Measurements from ENCODE around the gene AATK.

The AATK gene

DNA sequence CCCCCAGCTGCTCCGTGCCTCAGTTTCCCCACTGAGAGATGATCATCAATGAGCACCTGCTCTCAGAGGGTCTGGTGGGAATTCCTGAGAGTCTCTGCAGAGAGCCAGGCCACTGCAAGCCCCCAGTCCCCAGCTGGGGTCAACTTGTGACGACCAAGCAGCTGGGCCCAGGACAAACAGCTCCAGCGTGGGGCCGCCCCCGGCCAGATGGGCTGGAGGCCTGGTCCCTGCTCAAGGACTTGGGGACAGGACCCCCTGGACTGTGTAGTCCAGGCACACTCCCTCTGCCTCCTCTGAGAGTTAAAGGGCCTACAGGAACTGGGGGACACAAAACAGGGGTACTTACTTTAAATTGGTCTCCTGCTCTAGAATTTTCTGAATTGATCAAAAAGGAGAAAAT lies 16.6 kb upstream of the AATK start:
- no peak for DNase-seq (ENCODE audit: low read depth)

DNA sequence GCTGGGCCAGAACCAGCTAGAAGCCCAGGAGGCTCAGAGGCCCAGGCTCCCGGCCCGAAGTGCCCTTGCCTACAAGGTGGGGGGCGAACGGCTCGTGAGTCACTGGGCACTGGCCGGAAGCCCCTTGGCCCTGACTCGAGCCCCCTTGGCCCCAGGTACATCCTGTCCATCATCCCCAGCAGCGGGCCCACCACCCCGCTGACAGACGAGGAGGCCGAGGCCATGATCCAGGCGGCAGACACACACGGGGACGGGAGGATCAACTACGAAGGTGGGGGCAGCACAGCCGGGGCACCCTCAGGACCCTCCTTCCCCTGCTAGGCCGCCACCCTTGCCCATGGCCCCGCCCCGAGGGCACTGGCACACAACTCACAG lies 15.8 kb upstream of the AATK start:
- no peak for DNase-seq (ENCODE audit: low read depth)

DNA sequence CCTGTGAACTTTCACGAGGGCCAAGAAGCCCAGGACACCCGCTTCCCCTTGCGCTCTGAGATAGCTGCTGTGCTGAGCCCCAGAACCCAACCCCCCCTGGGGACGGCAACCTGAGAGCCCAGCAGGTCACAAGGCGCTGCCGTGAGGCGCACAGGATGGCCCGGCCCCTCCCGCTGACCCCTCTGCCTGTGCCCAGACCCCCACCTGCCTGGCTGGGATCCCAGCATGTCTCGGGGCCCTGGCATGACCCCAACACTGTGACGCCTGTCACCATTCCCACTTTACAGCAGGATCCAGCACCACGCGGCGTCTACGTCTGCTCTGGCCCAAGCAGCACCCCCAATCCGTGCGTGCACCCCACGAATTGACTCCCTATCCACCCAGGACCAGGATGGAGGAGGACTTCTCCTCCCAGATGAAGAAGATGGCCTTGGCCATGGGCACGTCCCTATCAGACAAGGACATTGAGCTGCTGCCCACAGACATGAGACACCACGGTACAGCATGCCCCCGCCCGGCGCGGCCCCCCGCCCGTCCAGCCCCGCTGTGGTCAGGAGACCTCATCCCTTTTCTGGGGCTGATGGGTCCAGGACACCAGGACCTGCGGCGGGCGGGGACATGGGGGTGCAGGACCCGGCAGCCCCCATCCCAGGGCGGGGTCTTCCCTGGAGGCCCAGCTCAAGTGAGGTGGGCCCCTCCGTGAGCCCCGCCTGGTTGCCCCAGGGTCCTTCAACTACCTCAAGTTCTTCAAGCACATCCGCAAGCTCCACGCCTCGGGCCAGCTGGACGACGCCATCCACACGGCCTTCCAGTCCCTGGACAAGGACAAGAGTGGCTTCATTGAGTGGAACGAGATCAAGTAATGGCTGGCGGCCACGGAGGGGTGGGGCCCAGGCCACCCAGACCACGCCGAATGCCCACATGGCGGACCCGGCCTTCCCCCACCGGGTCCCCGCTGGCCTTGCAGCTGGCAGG lies 15.1 kb upstream of the AATK start:
- DNase-seq (ENCODE audit: low read depth) = no peak

DNA sequence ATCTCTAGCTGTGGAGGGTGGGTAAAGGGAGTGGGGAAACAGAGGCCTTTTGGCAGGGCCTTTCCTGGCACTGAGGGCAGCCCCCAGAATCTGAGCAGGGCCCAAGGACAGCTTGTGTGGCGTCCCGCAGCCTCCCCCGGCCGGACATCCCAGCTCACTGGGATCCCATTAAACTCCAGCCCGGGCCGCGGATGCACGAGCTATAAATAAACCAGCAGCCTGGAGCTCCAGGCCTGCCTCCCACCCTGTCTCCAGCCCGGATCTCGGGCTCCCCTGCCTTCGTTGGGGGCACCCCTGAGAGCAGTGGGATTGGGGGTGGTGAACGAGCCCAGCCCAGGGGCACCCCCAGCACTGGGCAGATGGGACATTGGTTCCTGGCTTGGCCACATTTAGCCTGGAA lies 13.8 kb upstream of the AATK start:
- DNase-seq (ENCODE audit: low read depth) = no peak

DNA sequence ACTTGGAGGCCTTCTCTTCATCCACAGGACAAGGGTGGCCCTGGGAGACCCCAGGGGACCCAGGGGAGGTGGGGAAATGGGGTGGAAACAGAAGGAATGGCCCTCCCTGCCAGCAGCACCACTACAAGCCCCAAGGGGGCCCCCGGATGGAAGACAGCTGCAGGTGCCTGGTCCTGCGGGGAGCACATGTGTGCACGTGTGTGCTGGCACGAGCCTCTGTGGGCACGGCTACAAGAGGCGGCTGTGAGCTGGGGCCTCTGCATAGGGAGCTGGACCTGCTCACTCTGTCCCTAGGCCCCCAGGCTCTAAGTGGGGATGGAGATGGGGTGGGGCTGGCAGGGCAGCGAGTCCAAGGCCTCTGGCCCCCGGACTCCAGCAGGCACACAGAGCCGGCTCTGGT lies 13.2 kb upstream of the AATK start:
- DNase-seq (ENCODE audit: low read depth) = no peak

DNA sequence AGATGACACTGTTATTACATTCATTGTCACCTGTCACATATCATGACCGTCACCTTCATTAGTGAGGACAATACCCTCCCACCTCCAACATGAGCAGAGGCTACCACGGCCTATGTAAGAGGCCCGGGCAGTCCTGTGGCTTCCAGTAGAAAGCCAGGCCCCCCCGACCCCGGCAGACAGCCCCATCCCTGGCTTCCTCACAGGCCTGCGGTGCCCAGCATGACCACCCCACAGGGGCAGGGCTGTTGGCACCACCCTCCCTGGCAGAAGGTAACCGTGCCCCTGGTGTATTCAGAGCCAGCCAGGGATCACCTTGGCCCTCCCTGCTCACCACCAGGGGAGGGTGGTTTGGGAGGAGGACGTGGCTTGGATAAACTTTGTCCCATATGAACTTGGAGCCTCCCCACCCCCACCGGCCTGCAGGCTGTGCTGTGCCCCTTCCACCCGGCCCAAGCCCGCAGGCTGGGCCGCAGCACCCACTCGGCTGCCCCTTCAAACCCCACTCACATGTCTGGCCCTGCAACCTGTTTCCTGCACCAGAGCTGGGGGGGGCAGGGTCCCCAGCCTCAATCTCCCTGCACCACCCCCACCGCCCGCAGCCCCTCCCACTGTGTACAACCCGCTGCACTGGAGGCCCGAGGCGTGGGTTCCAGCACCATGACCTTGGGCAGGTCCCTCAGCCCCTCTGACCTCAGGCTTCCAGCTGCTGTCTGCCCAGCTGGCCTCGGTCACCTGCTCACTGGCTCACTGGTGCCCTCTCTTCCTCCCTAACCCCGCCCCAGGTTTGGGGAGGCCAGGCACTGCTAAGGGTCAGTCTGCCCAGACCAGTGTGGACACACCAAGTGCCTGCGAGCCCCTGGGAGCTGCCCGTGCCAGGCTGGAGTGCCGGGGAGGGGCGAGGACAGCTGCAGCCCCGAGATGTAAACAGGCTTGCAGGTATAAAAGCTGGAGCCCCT lies 12.4 kb upstream of the AATK start:
- no peak for DNase-seq (ENCODE audit: low read depth)

DNA sequence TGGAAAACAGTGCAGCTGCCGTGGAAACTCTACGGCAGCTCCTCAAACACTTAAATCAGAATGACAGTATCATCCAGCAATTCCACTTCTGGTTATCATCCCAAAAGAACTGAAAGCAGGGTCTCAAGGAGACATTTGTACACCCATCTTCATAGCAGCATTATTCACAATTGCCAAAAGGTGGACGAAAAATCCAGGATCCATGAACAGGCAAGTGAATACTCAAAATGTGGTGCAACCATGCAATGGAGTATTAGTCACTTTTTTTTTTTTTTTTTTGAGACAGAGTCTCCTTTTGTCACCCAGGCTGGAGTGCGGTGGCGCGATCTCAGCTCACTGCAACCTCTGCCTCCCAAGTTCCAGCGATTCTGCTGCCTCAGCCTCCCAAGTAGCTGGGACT lies 10.6 kb upstream of the AATK start:
- no peak for DNase-seq (ENCODE audit: low read depth)

DNA sequence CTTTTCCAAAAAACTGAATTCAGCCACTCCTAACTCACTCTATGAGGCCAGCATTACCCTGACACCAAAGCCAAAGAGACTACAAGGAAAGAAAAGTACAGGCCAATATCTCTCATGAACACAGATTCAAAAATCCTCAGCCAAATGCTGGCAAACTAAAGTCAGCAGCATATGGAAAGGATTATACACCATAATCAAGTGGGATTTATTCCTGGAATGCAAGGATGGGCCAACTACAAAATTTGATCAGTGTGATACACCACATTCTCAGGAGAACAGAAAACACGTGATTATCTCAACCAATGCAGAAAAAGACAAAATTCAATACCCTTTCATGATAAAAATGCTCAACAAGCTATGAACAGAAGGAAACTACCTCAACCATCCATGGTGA lies 7.7 kb upstream of the AATK start:
- no peak for DNase-seq (ENCODE audit: low read depth)

DNA sequence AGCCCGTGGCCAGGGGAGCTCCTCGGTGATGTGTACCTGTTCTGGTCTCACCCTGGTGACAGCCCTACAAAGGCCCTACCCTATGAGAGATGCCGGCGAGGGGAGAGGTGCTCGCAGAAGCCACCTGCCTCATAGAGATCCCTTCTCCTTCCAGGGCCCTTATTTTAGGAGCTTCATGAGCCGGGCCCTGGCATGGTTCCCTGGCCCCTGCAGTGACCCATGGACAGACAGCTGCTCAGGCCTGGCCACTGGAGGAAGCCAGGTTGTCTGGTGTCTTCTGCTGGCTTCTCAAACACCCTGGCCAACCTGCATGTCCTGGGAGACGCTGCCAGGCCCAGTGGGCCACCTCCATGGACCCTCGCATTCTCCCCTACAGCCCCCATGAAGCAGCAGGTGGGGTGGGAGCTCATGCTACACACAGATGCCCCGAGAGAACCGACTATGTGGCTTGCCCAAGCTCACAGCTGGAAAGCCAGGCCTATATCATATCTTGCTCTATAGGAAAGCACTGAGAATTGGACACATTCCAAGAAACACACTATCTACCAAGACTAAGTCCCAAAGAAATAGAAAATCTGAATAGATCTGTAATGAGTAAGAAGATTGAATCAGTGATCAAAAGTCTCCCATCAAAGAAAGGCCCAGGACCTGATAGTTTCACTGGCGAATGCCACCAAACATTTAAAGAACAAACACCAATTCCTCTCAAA lies 7.2 kb upstream of the AATK start:
- no peak for DNase-seq (ENCODE audit: low read depth)

DNA sequence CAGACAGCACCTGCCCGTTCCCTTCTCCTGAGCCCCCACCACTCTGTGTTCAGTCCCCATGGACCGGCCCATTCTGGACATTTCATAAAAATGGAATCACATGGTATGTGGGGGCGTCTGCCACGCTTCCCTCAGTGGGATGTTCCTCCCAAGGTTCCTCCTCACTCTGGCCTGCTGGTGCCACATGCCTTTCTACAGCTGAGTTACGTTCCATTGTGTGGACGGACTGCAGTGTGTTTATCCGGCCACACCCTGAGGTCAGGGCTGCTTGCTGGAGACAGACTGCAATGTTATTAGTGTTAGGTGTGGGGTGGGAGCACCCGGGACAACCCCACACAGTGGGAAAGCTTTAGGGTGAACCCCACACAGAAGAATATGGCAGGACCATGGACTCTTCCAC lies 5.9 kb upstream of the AATK start:
- no peak for DNase-seq (ENCODE audit: low read depth)

DNA sequence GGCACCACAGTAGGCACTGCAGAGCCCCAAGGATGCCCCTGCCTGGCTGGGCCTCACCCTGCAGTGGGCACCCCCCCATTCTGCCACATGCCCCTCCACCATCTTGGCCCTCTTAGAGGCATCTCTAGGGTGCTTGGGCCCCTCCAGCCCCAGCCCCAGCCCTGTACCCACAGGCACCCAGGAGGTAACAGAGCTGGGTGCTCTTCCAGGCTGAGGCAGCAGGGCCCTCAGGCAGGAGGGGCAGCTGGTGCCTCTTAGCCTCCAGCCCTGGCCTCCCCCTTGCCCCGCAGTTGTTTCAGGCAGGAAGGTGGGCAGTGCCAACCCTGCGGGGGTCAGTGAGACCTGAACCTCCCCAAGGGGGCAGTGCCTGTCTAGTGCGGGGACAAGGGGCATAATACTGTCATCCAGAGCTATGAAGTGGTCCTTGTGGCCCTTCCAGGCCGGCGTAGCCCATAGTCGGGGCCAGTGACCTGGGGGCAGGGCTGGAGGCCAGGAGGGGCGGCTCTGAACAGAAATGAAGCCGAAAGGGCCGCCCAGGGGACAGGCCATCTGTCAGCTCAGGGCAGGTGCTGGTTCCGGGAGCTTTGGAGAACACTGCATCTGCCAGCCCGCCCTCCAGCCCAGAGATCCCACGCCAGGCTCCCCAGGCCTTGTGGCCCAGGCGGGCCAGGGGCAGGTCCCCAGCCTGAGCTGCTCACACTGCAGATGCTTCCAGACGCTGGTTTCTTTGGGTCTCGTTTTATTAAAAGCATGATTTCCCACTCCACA lies 4.9 kb upstream of the AATK start:
- DNase-seq (ENCODE audit: low read depth) = no peak

DNA sequence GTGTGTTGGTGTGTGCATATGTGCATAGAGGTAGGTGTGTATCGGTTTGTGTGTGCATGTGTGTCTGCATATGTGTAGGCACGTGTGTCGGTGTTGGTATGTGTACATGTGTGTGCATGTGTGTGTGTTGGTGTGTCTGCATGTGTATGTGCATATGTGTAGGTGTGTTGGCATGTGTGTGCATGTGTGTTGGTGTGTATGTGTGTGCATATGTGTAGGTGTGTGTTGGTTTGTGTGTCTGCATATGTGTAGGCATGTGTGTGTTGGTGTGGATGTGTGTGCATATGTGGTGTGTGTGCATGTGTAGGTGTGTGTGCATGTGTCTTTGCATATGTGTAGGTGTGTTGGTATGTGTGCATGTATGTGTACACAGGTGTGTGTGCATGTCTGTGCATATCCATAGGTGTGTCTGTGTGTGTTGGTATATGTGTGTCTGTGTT lies 3.9 kb upstream of the AATK start:
- DNase-seq (ENCODE audit: low read depth) = no peak

DNA sequence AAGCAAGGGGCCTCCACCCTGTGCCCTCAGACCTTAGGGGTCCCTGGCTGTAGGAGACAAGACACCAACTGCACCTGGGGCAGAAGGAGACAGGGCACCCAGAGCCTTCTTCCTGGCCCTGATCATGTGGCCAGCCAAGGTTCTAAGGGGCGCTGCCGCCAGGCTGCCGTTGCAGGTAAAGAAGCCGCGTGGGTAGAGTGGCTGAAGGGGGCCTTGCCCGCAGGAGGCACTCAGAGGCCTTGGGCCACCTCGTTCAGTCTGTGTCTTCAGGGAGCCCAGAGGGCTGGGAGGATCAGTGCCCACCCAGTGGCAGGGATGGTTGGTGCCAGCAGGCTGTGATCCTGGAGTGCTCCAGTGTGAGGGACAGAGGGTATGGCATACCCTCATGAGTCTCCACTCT lies 1.6 kb upstream of the AATK start:
- no peak for DNase-seq (ENCODE audit: low read depth)

DNA sequence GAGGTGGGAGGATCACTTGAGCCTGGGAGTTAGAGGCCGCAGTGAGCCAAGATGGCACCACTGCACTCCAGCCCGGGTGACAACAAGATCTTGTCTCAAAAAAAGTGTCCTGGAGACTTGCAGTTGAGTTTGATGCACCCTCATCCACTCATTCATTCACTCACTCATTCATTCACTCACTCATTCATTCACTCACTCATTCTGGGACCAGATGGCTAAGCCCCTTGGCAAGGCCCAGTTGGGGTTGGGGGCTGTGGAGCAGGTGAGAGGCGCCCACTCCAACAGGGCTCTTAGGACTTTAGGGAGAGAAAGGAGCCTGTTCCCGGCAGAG lies 1.1 kb upstream of the AATK start:
- no peak for DNase-seq (ENCODE audit: low read depth)

DNA sequence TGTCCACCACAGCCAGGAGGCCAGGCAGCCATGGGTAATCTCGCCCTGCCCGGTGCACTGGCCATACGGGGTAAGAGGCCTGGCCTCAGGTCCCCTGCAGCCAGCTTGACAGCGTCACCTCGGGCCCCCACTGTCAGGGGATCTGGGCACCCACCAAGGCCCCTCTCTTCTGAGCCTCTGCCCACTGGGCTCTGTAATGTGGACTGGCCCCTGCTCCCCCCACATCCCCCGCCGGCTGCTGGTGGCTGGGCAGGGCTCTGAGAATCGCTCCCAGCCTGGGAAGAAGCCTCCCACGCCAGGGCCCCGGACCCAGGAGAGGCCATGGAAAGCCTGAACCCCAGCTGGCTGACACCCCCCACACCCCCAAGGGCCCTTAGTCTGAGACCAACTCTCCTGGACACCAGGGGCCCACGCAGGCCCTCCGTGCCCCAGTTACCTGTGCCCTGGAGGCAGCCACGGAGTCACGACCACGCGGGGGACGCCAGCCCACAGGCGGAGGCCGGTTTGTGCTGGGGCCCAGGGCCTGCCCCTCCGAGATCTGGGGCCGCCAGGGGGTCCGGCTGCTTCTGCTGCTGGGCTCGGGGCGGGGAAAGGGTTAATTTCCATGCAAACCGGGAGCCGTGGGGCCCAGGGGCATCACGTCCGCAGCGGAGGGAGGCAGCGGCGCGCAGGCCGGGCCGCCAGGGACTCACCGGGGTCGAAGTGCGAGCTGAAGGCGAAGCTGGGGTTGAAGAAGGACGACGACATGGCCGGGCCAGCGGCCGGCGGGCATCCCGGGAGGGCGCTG lies 582 bp downstream of the AATK start, which contains the start of gene PVALEF:
Gene PVALEF (plus strand): TSS at position 262 of the 787 bp plus-strand sequence. CDS start 15,720 bp downstream, outside the sequence.
- DNase-seq (ENCODE audit: low read depth) = no peak

DNA sequence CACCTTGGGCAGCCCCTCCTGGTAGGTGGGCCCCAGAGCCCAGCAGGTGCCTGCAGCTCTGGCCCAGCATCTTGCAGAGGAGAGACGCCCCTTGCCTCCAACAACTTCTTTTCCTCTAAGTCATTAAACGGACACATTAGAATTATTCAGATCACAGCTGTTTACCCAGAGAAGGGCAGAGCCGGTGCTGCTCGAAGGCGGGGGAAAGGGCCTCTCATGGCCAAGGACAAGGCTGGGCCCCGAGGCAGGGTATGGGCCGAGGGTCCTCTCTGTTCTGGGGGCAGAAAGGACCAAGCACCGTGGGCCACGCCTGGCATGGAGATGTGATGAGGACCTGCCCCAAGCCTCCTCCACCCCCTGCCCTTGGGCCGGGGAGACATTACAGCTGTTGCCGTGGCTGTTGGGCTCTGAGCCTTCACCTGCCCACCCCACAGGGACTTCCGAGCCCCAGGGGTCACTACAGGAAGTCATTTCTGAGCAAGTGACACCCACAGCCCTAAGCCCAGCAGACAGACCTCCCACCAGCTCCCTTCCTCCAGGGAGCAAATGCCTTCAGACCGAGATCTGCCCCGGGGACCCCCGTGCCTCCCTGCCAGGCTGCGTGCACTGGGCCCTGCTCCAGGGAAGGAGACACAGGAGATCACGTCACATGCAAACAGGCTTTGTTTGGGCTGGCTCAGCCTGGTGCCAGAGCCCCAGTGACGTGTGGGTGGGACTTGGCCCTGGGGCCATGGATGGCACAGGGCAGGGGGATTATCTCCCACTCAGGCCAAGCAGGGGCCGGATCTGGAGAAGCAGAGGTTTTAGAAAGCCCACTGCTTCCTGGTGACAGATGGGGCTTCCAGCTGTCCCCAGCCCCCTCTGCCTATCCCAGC lies 1.4 kb downstream of the AATK start:
- no peak for DNase-seq (ENCODE audit: low read depth)

DNA sequence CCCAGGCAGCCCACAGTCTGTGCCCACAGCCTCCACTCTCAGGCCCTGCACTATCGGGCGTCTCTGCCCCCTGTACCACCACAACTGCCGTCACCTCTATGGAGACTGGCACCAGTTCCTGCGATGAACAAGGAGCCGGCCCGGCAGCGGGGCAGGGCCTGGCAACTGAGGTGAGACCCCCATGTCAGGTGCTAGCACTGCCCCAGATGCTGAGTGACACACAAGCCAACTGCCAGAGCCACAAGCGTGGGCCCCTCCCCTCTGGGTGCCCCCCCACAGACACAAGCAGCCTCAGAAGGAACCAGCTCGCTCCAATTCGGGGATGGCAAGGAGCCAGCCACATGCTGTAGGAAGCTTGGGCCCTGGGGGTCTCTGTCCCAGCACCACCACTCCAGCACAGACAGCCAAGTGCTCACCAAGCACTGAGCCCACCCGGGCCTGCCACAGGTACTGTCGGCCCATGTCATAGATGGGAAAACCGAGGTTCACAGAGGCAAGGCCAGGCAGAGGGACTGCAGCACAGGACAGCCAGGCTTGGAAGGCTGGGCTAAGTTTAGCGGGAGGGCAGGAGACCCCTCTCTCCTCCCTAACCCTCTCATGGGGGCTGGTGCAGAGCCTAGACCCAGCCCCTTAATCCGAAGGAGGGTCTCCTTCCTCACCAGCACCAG lies 2.2 kb downstream of the AATK start:
- DNase-seq (ENCODE audit: low read depth) = no peak

DNA sequence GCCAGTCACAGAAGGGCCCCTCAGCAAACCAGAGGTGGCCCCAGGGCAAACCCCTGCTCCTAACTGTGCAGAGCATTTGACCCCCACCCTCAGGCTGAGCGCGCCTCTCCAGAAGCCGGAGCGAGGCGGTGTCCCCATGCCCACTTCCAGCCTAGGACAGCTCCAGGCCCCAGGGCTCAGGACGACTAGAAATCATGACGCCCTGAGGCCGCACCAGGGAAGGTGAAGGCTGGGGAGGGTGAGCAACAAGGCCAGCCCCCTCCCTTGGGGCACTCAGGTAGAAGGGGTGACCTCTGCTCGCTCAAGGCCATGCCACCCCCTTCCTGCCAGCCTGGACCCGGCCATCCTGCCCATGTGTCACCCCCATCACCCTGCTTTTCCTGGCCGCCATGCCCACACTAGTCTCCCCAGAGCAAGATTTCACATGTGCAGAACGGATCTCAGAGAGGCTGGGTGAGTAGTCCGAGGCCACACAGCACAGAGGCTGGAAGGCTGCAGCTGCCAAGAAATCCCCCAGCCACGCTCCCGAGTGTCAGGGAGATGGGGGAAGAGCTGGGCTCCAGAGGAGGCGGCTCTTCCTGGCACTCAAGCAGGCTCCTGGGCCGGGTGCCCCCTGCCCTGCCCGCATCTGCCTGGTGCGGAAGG lies 2.8 kb downstream of the AATK start:
- no peak for DNase-seq (ENCODE audit: low read depth)

DNA sequence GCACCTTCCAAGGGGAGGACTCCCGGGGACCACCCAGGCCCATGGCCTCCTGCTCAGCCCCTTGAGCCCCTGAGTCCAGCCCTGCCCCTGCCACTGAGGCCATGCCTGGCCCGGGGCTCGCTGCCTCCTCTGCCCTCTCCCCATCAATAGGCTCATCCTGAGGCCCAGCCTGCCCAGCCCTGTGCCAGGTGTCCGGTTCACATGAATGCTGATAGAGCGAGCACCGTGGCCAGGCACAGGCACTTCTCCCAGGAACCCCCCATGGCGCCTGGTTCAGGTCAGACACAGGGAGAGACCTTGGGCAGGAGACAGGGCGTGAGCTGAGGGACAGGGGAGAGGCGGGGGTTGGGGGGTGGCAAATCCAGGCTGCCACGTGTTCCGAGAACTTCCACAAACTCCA lies 3.5 kb downstream of the AATK start:
- no peak for DNase-seq (ENCODE audit: low read depth)

Measured in stimulated activated CD8-positive, alpha-beta memory T cell treated with anti-CD3 and anti-CD28 coated beads, Interleukin-12 subunit alpha, Interleukin-12 subunit beta, amount 100 ng/mL, for 4 hours (primary cell).